ENCODE data around the gene NOX5. TPM values are rescaled to one million over a fixed set of nuclear protein-coding genes. Genes with fewer than 3 reads are reported as not detected.

Gene NOX5
- total RNA-seq, 4 donors from 2014 or later: 1.6 TPM; not detected in 3

DNA sequence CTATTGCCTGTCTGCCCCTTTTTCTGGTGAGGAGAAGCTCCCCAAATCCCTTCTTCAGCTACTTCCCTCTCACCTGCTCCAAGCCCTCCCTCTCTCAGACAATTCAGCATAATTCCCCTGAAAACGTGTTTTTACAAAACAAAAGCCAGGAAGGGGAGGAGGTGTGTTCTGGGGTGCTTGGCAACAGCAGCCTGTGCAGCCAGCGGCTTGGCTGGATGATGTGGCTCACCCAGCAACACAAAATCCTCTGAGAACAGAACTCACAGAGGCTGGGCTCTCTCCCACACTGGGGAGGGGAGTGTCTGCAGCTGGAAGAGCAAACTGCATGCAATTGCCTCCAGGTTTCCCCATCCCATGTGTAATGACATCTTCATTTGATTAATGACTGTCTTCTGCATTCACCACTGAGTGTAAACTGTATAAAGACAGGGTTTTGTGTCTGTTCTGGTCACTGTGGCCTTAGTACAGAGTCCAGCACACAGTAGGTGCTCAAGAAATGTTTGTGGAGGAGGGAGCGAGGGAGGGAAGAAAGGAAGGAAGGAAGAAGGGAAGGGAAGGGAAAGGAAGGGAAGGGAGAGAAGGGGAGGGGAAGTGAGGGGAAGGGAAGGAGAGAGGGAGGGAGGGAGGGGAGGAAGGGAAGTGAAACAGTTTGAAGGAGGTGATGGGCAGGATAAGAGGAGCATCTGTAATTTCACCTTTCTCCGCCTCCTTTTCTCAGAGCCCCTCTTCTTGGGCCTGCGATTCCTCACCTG lies 75.9 kb downstream of the NOX5 start:
- DNase-seq (ENCODE audit: low spot score in 2 of 2): no peak
- WGBS: 43% methylated on average over 5 of the region's 5 CpGs
- no peak overlapping the region for H3K27ac ChIP-seq
- TF ChIP-seq POLR2A (IDR thresholded peaks at IDR 0.05): no peak
- TF ChIP-seq EP300 (IDR thresholded peaks at IDR 0.05): no peak
- no peak for TF ChIP-seq POLR2AphosphoS5 (IDR thresholded peaks at IDR 0.05)
- no peak for TF ChIP-seq CTCF (IDR thresholded peaks at IDR 0.05)
- no peaks in the 10 kb centered on the region for H3K9me3 ChIP-seq
- H3K27me3 ChIP-seq: no peaks in the 10 kb centered on the region
- peaks cover 33% of the 10 kb centered on the region for H3K4me1 ChIP-seq
- no peaks in the 10 kb centered on the region for H3K36me3 ChIP-seq
- H3K4me3 ChIP-seq: no peak overlapping the region

DNA sequence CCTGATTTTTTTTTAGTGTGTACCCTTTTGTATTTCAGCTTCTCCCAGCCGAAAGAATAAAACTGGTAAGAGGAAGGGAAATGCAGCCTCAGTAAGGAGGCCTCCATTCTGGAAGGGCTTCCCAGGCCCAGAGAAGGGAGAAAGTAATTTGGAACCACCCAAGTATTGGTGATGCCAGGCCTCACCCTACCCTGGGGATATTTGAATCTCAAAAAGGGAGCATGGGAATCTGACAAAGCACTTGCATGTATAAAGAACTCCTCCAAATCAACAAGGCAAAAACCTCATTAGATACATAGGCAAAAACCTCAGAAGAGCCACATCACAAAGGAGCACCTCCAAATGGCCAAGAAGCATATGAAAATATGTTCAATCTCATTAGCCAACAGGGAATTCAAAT lies 77.2 kb downstream of the NOX5 start:
- Histone ChIP-seq H3K27ac (no peak overlapping the region), H3K27me3 (no peaks in the 10 kb centered on the region), H3K36me3 (no peaks in the 10 kb centered on the region), H3K9me3 (no peaks in the 10 kb centered on the region), H3K4me3 (no peak overlapping the region), H3K4me1 (peaks cover 33% of the 10 kb centered on the region)
- TF ChIP-seq POLR2A (IDR thresholded peaks at IDR 0.05) (no peak), CTCF (IDR thresholded peaks at IDR 0.05) (no peak), EP300 (IDR thresholded peaks at IDR 0.05) (no peak), POLR2AphosphoS5 (IDR thresholded peaks at IDR 0.05) (no peak)
- WGBS: 61% methylated on average over 1 of the region's 1 CpG
- no peak for DNase-seq (ENCODE audit: low spot score in 2 of 2)

- no peaks in the 10 kb centered on the region for H3K9me3 ChIP-seq
- no peak overlapping the region for H3K27ac ChIP-seq
- 55% methylated on average over 7 of the region's 7 CpGs for WGBS
- TF ChIP-seq POLR2AphosphoS5 (IDR thresholded peaks at IDR 0.05) (no peak), CTCF (IDR thresholded peaks at IDR 0.05) (no peak), POLR2A (IDR thresholded peaks at IDR 0.05) (no peak), EP300 (IDR thresholded peaks at IDR 0.05) (no peak)
- no peaks in the 10 kb centered on the region for H3K36me3 ChIP-seq
- peaks cover 31% of the 10 kb centered on the region for H3K4me1 ChIP-seq
- H3K4me3 ChIP-seq: no peak overlapping the region
- DNase-seq (ENCODE audit: low spot score in 2 of 2): no peak
- H3K27me3 ChIP-seq: no peaks in the 10 kb centered on the region
Measured at GRCh38 chr15:69092159-69092558, 77.7 kb downstream of the NOX5 start.

DNA sequence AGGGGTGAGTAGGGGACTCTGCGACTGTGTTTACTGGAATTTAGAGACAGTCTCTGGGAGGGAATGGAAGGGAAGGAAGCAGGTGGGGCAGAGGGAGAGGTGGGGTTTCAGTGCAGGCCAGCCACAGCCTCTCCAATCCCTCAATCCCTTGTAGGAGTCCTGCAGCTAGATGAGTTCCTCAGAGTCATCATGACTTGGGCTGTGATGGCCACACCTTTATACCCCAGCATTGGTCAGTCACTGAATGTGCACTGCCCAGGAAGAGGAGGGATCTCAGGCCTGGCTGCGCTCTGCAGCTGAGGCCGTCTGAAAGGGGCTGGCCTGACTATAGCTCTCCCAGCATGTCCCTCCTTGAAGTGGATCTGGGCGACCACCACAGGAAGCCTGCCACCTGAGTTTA lies 78.6 kb downstream of the NOX5 start:
- peaks cover 27% of the 10 kb centered on the region for H3K4me1 ChIP-seq
- no peak overlapping the region for H3K27ac ChIP-seq
- H3K36me3 ChIP-seq: no peaks in the 10 kb centered on the region
- DNase-seq (ENCODE audit: low spot score in 2 of 2): no peak
- no peak overlapping the region for H3K4me3 ChIP-seq
- no peaks in the 10 kb centered on the region for H3K9me3 ChIP-seq
- no peaks in the 10 kb centered on the region for H3K27me3 ChIP-seq
- no peak for TF ChIP-seq POLR2A (IDR thresholded peaks at IDR 0.05)
- WGBS: 78% methylated on average over 1 of the region's 4 CpGs

- DNase-seq (ENCODE audit: low spot score in 2 of 2): no peak
- Histone ChIP-seq H3K4me1 (peaks cover 27% of the 10 kb centered on the region), H3K4me3 (no peak overlapping the region), H3K27ac (no peak overlapping the region), H3K9me3 (no peaks in the 10 kb centered on the region), H3K36me3 (no peaks in the 10 kb centered on the region), H3K27me3 (no peaks in the 10 kb centered on the region)
- no peak for TF ChIP-seq CTCF (IDR thresholded peaks at IDR 0.05)
- no peak for TF ChIP-seq POLR2A (IDR thresholded peaks at IDR 0.05)
- TF ChIP-seq EP300 (IDR thresholded peaks at IDR 0.05): no peak
- no peak for TF ChIP-seq POLR2AphosphoS5 (IDR thresholded peaks at IDR 0.05)
Measured at GRCh38 chr15:69093614-69094013, 79.1 kb downstream of the NOX5 start.
